Ascending aorta (tissue), 2 donors: ENCODE data around the gene OBP2B. TPM values are rescaled to one million over a fixed set of nuclear protein-coding genes. Genes with fewer than 3 reads are reported as not detected.
"Not testable (repeated sequence)": the region's sequence is repeated elsewhere in the genome, so short reads cannot be mapped to it uniquely, and the experiment has no call there.

Experiments used
- DNase-seq, 2 donors: peaks; one replicate each; pipeline ENCODE4 v3.0.0-alpha.2; 2019; ENCODE audit warnings: low spot score in 2 of 2
- H3K27ac ChIP-seq, 2 donors: fragments of 200-600 bp; sonication (generic); one replicate each; pipeline ENCODE4 v1.5.1; 2016 to 2017; ENCODE audit warnings: mild to moderate bottlenecking in 1 of 2
- H3K27me3 ChIP-seq: fragments of 200-600 bp; sonication (generic); one replicate; pipeline ENCODE4 v1.5.1; 2017
- H3K36me3 ChIP-seq, 2 donors: fragments of 200-600 bp; sonication (generic); one replicate each; pipeline ENCODE4 v1.5.1; 2016
- H3K4me1 ChIP-seq, 2 donors: fragments of 200-600 bp; sonication (generic); one replicate each; pipeline ENCODE4 v1.5.1; 2016 to 2017; ENCODE audit warnings: mild to moderate bottlenecking in 1 of 2
- H3K4me3 ChIP-seq, 2 donors: fragments of 200-600 bp; sonication (generic); one replicate each; pipeline ENCODE4 v1.5.1; 2016 to 2017; ENCODE audit warnings: mild to moderate bottlenecking in 1 of 2
- H3K9me3 ChIP-seq, 2 donors: fragments of 200-600 bp; sonication (generic); one replicate each; pipeline ENCODE4 v1.5.1; 2016
- CTCF ChIP-seq, 3 experiments: fragments of 200-600 bp in 2 of 3; fragments of 450-650 bp in 1 of 3; sonication (generic) in 2 of 3; IDR thresholded peaks; one replicate each; pipeline ENCODE4 v1.5.1; 2016 to 2019; ENCODE audit warnings: antibody characterized with exemption in 3 of 3, mild to moderate bottlenecking in 1 of 3, moderate library complexity in 1 of 3
- intact Hi-C: fragments of 100-400 bp; cut with DNase I; formaldehyde crosslinking; loops from one replicate; pipeline ENCODE4 v1.15.1; 2023
- total RNA-seq: library from RNA; depleted of rRNA; stranded (reverse); fragments of >200 nt; gene quantifications from one replicate; pipeline ENCODE4 v1.1.0, GENCODE V29; 2016

The OBP2B gene
- total RNA-seq, 1 donor from 2014 or later: not detected

GRCh38 chr9:133237035-133237731 lies 28.1 kb upstream of the OBP2B start:
- no peak for TF ChIP-seq CTCF (IDR thresholded peaks at IDR 0.05)
- Histone ChIP-seq H3K9me3 (no peaks in the 10 kb centered on the region), H3K4me3 (no peak overlapping the region), H3K36me3 (no peaks in the 10 kb centered on the region), H3K27ac (peak overlapping the region in 1 of 2 donors; percentile 70), H3K4me1 (no peaks in the 10 kb centered on the region), H3K27me3 (no peaks in the 10 kb centered on the region)
- intact Hi-C loops: no loop called here
- DNase-seq: peak in 1 of 2 donors; percentile 46

GRCh38 chr9:133236291-133237034 lies 27.4 kb upstream of the OBP2B start:
- H3K27ac ChIP-seq, H3K36me3 ChIP-seq, H3K9me3 ChIP-seq, H3K27me3 ChIP-seq, intact Hi-C loops, H3K4me1 ChIP-seq, H3K4me3 ChIP-seq: not testable (repeated sequence)
- DNase-seq: peak in 1 of 2 donors; percentile 61

DNA sequence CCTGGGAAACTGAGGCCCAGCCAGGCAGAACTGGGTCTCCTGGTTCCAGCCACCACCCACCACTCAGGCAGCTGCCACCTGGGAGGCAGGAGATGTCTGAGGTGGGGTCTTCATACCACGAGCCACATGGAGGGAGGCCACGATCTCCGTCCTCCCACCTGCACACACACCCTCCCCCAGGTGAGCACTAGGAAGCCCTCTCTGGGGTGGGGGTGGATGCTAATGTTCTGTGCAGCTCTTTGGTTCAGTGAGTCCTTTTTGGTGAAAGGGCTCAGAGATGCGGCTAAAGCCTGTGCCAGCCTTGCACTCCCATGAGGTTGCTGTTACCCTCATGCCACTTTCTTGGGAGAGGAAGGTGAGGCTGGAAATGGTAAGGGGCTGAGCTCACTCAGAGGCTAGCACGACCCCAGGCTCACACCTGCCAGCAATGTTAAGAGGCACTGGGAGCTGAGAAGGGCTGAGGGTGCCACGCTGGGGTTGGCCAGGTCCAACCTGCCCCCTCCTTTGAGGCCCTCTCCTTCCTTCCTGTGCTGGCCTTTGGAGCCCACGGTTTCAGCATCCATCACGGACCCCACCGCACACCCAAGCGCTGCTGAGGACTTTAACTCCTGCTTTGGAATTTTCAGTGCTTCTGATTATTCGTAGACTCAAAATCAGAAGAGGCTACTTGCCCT lies 26.6 kb upstream of the OBP2B start:
- Histone ChIP-seq H3K27me3 (no peaks in the 10 kb centered on the region), H3K4me3 (no peak overlapping the region), H3K4me1 (no peaks in the 10 kb centered on the region), H3K36me3 (no peaks in the 10 kb centered on the region), H3K9me3 (no peaks in the 10 kb centered on the region), H3K27ac (no peak overlapping the region)
- no peak for TF ChIP-seq CTCF (IDR thresholded peaks at IDR 0.05)
- peak in 1 of 2 donors; percentile 38 for DNase-seq
- intact Hi-C loops: no loop called here

GRCh38 chr9:133234577-133235322 lies 25.7 kb upstream of the OBP2B start:
- intact Hi-C loops: no loop called here
- peak in 1 of 2 donors; percentile 54 for DNase-seq
- Histone ChIP-seq H3K9me3 (no peaks in the 10 kb centered on the region), H3K27me3 (no peaks in the 10 kb centered on the region), H3K4me1 (no peaks in the 10 kb centered on the region), H3K4me3 (no peak overlapping the region), H3K36me3 (no peaks in the 10 kb centered on the region), H3K27ac (no peak overlapping the region)
- no peak for TF ChIP-seq CTCF (IDR thresholded peaks at IDR 0.05)

DNA sequence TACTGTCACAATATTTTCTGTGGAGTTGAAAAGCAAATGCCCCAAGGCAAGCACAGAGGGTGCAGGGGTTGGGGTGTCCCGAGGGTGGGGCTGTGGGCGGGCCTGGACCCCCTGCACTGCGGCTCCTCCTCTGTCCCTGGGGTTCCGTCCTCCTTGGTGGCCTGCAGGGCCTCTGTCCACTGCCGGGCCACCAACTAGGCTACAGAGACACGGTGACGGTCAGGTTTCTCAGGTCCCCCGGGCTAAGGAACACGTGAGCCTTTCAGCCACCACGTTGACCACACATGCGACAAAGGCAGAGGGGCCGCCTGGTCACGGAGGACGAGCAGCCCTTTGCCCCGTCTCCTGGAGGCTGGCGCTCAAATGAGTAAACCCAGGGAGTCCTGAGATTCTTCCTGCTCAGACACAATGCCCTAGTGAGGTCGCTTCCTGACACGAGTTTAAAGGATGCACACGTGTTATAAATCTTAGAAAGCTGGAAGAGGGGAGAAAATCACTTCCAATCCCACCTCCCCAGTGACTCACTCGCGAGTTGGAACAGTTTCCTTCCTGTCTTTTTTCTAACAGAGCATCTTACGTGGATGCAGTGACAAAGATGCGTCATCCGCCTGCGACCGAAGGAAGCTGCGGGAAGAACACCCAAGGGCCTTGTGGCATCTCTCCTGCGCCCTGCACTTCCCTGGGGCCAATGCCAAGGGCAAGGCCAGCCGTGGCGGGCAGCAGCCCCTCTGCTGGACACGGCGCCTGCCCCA lies 24.8 kb upstream of the OBP2B start:
- no peaks in the 10 kb centered on the region for H3K4me1 ChIP-seq
- intact Hi-C loops: no loop called here
- H3K27ac ChIP-seq: no peak overlapping the region
- H3K36me3 ChIP-seq: no peaks in the 10 kb centered on the region
- DNase-seq: peak in 1 of 2 donors; percentile 40
- H3K9me3 ChIP-seq: no peaks in the 10 kb centered on the region
- H3K4me3 ChIP-seq: no peak overlapping the region
- no peaks in the 10 kb centered on the region for H3K27me3 ChIP-seq
- TF ChIP-seq CTCF (IDR thresholded peaks at IDR 0.05): no peak

GRCh38 chr9:133231934-133232568 lies 23.0 kb upstream of the OBP2B start:
- intact Hi-C loops, H3K4me3 ChIP-seq, H3K9me3 ChIP-seq, H3K36me3 ChIP-seq, H3K27ac ChIP-seq, H3K4me1 ChIP-seq, H3K27me3 ChIP-seq: not testable (repeated sequence)
- peak in 1 of 2 donors; percentile 21 for DNase-seq

- H3K4me1 ChIP-seq, H3K27me3 ChIP-seq, H3K4me3 ChIP-seq, H3K27ac ChIP-seq, H3K36me3 ChIP-seq, H3K9me3 ChIP-seq, intact Hi-C loops: not testable (repeated sequence)
- peak in 1 of 2 donors; percentile 19 for DNase-seq
These were observed 21.5 kb upstream of the OBP2B start for GRCh38 chr9:133230514-133230913.
